IMR-90 (cell line): ENCODE measurements around the gene ALLC. TPM values are rescaled to one million over a fixed set of nuclear protein-coding genes. Genes with fewer than 3 reads are reported as not detected.

Experiments
- ATAC-seq: fragments of 200-7000 bp; cut with Tn5 transposase; 2 replicates; pipeline ENCODE4 v1.9.1; 2020; ENCODE audit warnings: low read depth, mild to moderate bottlenecking, moderate library complexity
- BruUV-seq: library from RNA; stranded (reverse); fragments of 400-500 nt; replicated peaks from 2 replicates; lab custom pipeline; 2021; lab: Mats Ljungman, UMichigan
- CTCF ChIA-PET: fragments of 300-600 bp; formaldehyde crosslinking; extraction: SDS; loops from one replicate; lab custom pipeline; 2021; ENCODE audit warnings: antibody characterized with exemption; lab: Yijun Ruan, JAX
- POLR2A ChIA-PET: fragments of 300-600 bp; sonication (Branson Sonifier 250); formaldehyde crosslinking; loops from one replicate; lab custom pipeline; 2022; ENCODE audit warnings: antibody characterized with exemption; ENCODE audit not compliant: unreplicated experiment; lab: Charles Lee
- DNase-seq: peaks from one replicate; pipeline ENCODE4 v3.0.0; 2013
- H2AFZ ChIP-seq: replicated peaks from 2 replicates; pipeline ENCODE3; 2013; ENCODE audit warnings: low read length, mild to moderate bottlenecking; ENCODE audit not compliant: poor library complexity
- H2AK5ac ChIP-seq: 2 replicates; pipeline ENCODE4 v1.6.1; 2013; ENCODE audit warnings: low read depth, low read length, inconsistent platforms
- H2AK9ac ChIP-seq: replicated peaks from 2 replicates; pipeline ENCODE3; 2013; ENCODE audit warnings: mild to moderate bottlenecking, low read depth, low read length, moderate library complexity; ENCODE audit not compliant: poor library complexity
- H2BK120ac ChIP-seq: 2 replicates; pipeline ENCODE4 v1.6.1; 2013; ENCODE audit warnings: low read depth, low read length, inconsistent platforms
- H2BK15ac ChIP-seq: 3 replicates; pipeline ENCODE4 v1.6.1; 2013; ENCODE audit warnings: low read depth, low read length, inconsistent platforms
- H2BK20ac ChIP-seq: 2 replicates; pipeline ENCODE4 v1.6.1; 2013; ENCODE audit warnings: low read depth, mild to moderate bottlenecking, inconsistent platforms, low read length, moderate library complexity
- H2BK5ac ChIP-seq: 2 replicates; pipeline ENCODE4 v1.6.1; 2013; ENCODE audit warnings: mild to moderate bottlenecking, low read depth, low read length, inconsistent platforms; ENCODE audit not compliant: poor library complexity, severe bottlenecking
- H3K14ac ChIP-seq: replicated peaks from 2 replicates; pipeline ENCODE4 v1.6.1; 2013; ENCODE audit warnings: low read depth, low read length, inconsistent platforms
- H3K18ac ChIP-seq: 2 replicates; pipeline ENCODE4 v1.6.1; 2013; ENCODE audit warnings: low read depth, low read length, control low read depth
- H3K23ac ChIP-seq: 2 replicates; pipeline ENCODE4 v1.6.1; 2013; ENCODE audit warnings: low read depth, low read length, inconsistent platforms
- H3K27ac ChIP-seq: 2 replicates; pipeline ENCODE4 v1.5.1; 2013; ENCODE audit warnings: mild to moderate bottlenecking, control low read depth, low read length; ENCODE audit not compliant: insufficient read depth
- H3K27me3 ChIP-seq: 2 replicates; pipeline ENCODE4 v1.6.1; 2013; ENCODE audit warnings: low read length; ENCODE audit not compliant: control insufficient read depth, insufficient read depth
- H3K36me3 ChIP-seq: 2 replicates; pipeline ENCODE4 v1.6.1; 2013; ENCODE audit warnings: low read length, mixed read lengths; ENCODE audit not compliant: control insufficient read depth, insufficient read depth
- H3K4ac ChIP-seq: 2 replicates; pipeline ENCODE4 v1.6.1; 2013; ENCODE audit warnings: low read depth, low read length, inconsistent platforms
- H3K4me1 ChIP-seq: 2 replicates; pipeline ENCODE4 v1.6.1; 2013; ENCODE audit warnings: low read length, mixed read lengths; ENCODE audit not compliant: control insufficient read depth, insufficient read depth
- H3K4me2 ChIP-seq: 2 replicates; pipeline ENCODE4 v1.6.1; 2013; ENCODE audit warnings: low read depth, mild to moderate bottlenecking, control low read depth, low read length, moderate library complexity
- H3K4me3 ChIP-seq: 2 replicates; pipeline ENCODE4 v1.5.1; 2013; ENCODE audit warnings: low read depth, mild to moderate bottlenecking, control low read depth, low read length, moderate library complexity; ENCODE audit not compliant: insufficient read depth
- H3K56ac ChIP-seq: 2 replicates; pipeline ENCODE4 v1.6.1; 2013; ENCODE audit warnings: low read length, inconsistent platforms; ENCODE audit not compliant: insufficient read depth; ENCODE audit errors: extremely low read depth
- H3K79me1 ChIP-seq, 2 experiments: 2 replicates each; pipeline ENCODE4 v1.6.1; 2013; ENCODE audit warnings: low read length in 2 of 2, inconsistent platforms in 1 of 2, low read depth in 1 of 2
- H3K9ac ChIP-seq: 2 replicates; pipeline ENCODE4 v1.6.1; 2013; ENCODE audit warnings: low read depth, low read length, control low read depth
- H3K9me1 ChIP-seq: 2 replicates; pipeline ENCODE4 v1.6.1; 2013; ENCODE audit warnings: low read length, inconsistent platforms; ENCODE audit not compliant: insufficient read depth
- H3K9me3 ChIP-seq: 2 replicates; pipeline ENCODE4 v1.6.1; 2013; ENCODE audit warnings: low read length; ENCODE audit not compliant: control insufficient read depth, insufficient read depth
- H4K20me1 ChIP-seq: 2 replicates; pipeline ENCODE4 v1.6.1; 2013; ENCODE audit warnings: low read length, inconsistent platforms; ENCODE audit not compliant: insufficient read depth
- H4K5ac ChIP-seq: 2 replicates; pipeline ENCODE4 v1.6.1; 2013; ENCODE audit warnings: mild to moderate bottlenecking, low read depth, low read length, control low read depth
- H4K8ac ChIP-seq, 2 experiments: 2 replicates each; pipeline ENCODE4 v1.6.1; 2013; ENCODE audit warnings: low read depth in 2 of 2, low read length in 2 of 2, control low read depth in 1 of 2, inconsistent platforms in 1 of 2
- H4K91ac ChIP-seq: 2 replicates; pipeline ENCODE4 v1.6.1; 2013; ENCODE audit warnings: low read depth, low read length, inconsistent platforms; ENCODE audit not compliant: insufficient read depth
- BHLHE40 ChIP-seq: fragments of 150-350 bp; IDR thresholded peaks from 2 replicates; pipeline ENCODE4 v1.6.1; 2016; ENCODE audit warnings: mild to moderate bottlenecking, low read depth, low read length
- FOS ChIP-seq: fragments of 150-350 bp; IDR thresholded peaks from 2 replicates; pipeline ENCODE4 v1.6.1; 2016; ENCODE audit warnings: low read depth, low read length
- MAZ ChIP-seq: IDR thresholded peaks from 2 replicates; pipeline ENCODE4 v1.6.1; 2012; ENCODE audit warnings: low read depth, mild to moderate bottlenecking, low read length, improper control_type of control experiment, moderate library complexity, borderline replicate concordance
- WGBS, 2 experiments: methylation state at CpG; one replicate each; pipeline versions ENCODE4 v1.1.5 to v1.1.7; 2013; ENCODE audit warnings: missing lambda C conversion rate in 2 of 2; ENCODE audit not compliant: insufficient read length in 1 of 2; ENCODE audit errors: extremely low coverage in 2 of 2; 5-methylcytosine and 5-hydroxymethylcytosine counted together
- dilution Hi-C: fragments of 300-500 bp; cut with HindIII; formaldehyde crosslinking; loops from one replicate; pipeline ENCODE4 v1.14.3; 2018; ENCODE audit warnings: low sequenced_read_pairs; ENCODE audit not compliant: unreplicated experiment
- in situ Hi-C: fragments of 300-500 bp; cut with MboI; formaldehyde crosslinking; loops from 3 replicates; pipeline ENCODE4 v1.14.3; 2019; ENCODE audit warnings: low sequenced_read_pairs, inconsistent platforms, mixed read lengths
- intact Hi-C: fragments of 100-400 bp; cut with micrococcal nuclease; formaldehyde crosslinking; loops from 2 replicates; pipeline ENCODE4 v1.10.0; 2022
- polyA plus RNA-seq, 3 experiments: library from polyadenylated mRNA; depleted of rRNA; stranded (reverse); fragments of >200 nt; gene quantifications; 2 replicates each; pipeline ENCODE4 v1.2.3, GENCODE V29; 2012; ENCODE audit warnings: low replicate concordance in 1 of 3
- total RNA-seq: library from RNA; depleted of rRNA; stranded (reverse); fragments of >200 nt; gene quantifications from 2 replicates; pipeline ENCODE4 v1.2.3, GENCODE V29; 2012

The ALLC gene
- total and polyA plus RNA-seq, 2 of the 4 experiments (the other 2 are of a cell fraction), result not detected

DNA sequence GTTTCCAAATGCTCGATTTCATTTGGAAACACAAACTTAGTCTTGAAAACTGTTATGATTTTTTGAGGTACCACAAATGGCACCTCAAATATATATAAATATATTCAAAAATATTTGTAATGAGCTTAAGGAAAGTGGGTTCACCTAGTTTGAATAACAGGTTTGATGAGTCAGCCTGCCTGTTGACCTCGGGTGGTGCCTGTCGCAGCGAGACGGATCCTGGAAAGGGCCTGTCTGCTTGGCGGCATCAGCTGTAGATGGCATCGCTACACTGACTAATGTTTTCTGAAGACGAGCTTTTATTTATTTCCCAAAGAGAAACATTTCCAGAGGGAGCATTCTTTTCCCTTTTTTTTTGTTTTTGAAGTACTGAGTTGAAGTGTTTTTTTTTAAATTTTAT, 6.9 kb downstream of the ALLC start:
- DNase-seq (no peak), ATAC-seq (no peak)
- H3K27ac ChIP-seq, result no peak overlapping the region
- intact Hi-C loops, result no loop called here
- H2BK5ac ChIP-seq, result no peak overlapping the region
- no peak overlapping the region for H3K14ac ChIP-seq
- POLR2A ChIA-PET, result no interaction called here
- H3K4me1 ChIP-seq, result peaks cover 4% of the 10 kb centered on the region; the same call in 1 of the 2 replicates
- no peaks in the 10 kb centered on the region for H3K79me1 ChIP-seq
- dilution Hi-C loops, result no loop called here
- H3K9me3 ChIP-seq, result no peaks in the 10 kb centered on the region
- H4K8ac ChIP-seq, result no peak overlapping the region
- no peaks in the 10 kb centered on the region for H4K20me1 ChIP-seq
- WGBS, 2 experiments, result 100% methylated on average over 3 of the region's 8 CpGs; no CpG with 5 or more reads in 1 of the 2 experiments
- no peak overlapping the region for H3K23ac ChIP-seq
- no TSS peak for BruUV-seq
- CTCF ChIA-PET, result no interaction called here
- H3K27me3 ChIP-seq, result no peaks in the 10 kb centered on the region; the same call in 1 of the 2 replicates
- no peaks in the 10 kb centered on the region for H3K36me3 ChIP-seq
- H3K9ac ChIP-seq, result no peak overlapping the region
- H3K4me3 ChIP-seq, result no peak overlapping the region
- no peak overlapping the region for H2BK20ac ChIP-seq
- no peak overlapping the region for H3K4ac ChIP-seq
- H3K9me1 ChIP-seq, result no peaks in the 10 kb centered on the region
- H2AK9ac ChIP-seq, result no peak overlapping the region
- H2AFZ ChIP-seq, result no peak overlapping the region
- H2BK15ac ChIP-seq, result no peak overlapping the region
- H4K91ac ChIP-seq, result no peak overlapping the region
- H3K4me2 ChIP-seq, result no peak overlapping the region
- in situ Hi-C loops, result loop anchor here (25.0 kb wide), 1 partner anchor 1803 kb away; no protein-coding TSS in a partner anchor
- H2BK120ac ChIP-seq, result no peak overlapping the region
- H4K5ac ChIP-seq, result no peak overlapping the region
- no peak overlapping the region for H3K18ac ChIP-seq
- TF ChIP-seq BHLHE40 (no peak), FOS (no peak), MAZ (no peak)
- no peak overlapping the region for H3K56ac ChIP-seq
- no peak overlapping the region for H2AK5ac ChIP-seq
